WTC11 (cell line): ENCODE results near the gene LIMD2. TPM values are rescaled to one million over a fixed set of nuclear protein-coding genes. Genes with fewer than 3 reads are reported as not detected.
A peak's percentile ranks its signal among the peaks of the same experiment; 100 is the strongest.

Experiments used
- ATAC-seq: fragments of 200-7000 bp; cut with Tn5 transposase; 2 replicates; pipeline ENCODE4 v1.10.0; 2021; ENCODE audit warnings: mild to moderate bottlenecking, moderate library complexity
- CTCF ChIA-PET: fragments of 300-600 bp; sonication (Branson Sonifier 250); formaldehyde crosslinking; loops from one replicate; lab custom pipeline; 2021; ENCODE audit warnings: antibody characterized with exemption; lab: Charles Lee
- POLR2A ChIA-PET: fragments of 350-600 bp; sonication (Branson Sonifier 250); formaldehyde crosslinking; loops from one replicate; lab custom pipeline; 2021; ENCODE audit warnings: antibody characterized with exemption; lab: Charles Lee
- DNase-seq: peaks from one replicate; pipeline ENCODE4 v3.0.0; 2021; ENCODE audit warnings: low spot score
- H3K27ac Mint-ChIP-seq: 2 replicates; pipeline ENCODE4 v1.8.0; 2021; ENCODE audit warnings: mixed read lengths
- H3K27me3 Mint-ChIP-seq: 2 replicates; pipeline ENCODE4 v1.8.0; 2021; ENCODE audit warnings: low read depth, mild to moderate bottlenecking, moderate library complexity, mixed read lengths
- H3K36me3 Mint-ChIP-seq: 2 replicates; pipeline ENCODE4 v1.8.0; 2021; ENCODE audit warnings: mixed read lengths
- H3K4me1 Mint-ChIP-seq: 2 replicates; pipeline ENCODE4 v1.8.0; 2022; ENCODE audit warnings: mixed read lengths
- H3K4me3 Mint-ChIP-seq: 2 replicates; pipeline ENCODE4 v1.8.0; 2021; ENCODE audit warnings: mild to moderate bottlenecking, moderate library complexity, mixed read lengths
- H3K9me3 Mint-ChIP-seq: 2 replicates; pipeline ENCODE4 v1.8.0; 2021; ENCODE audit warnings: mixed read lengths
- ATF1 ChIP-seq: sonication (generic); formaldehyde crosslinking; IDR thresholded peaks from 2 replicates; pipeline ENCODE4 v1.8.1; 2023; ENCODE audit warnings: mild to moderate bottlenecking, moderate library complexity, missing genetic modification reagents
- FOXJ3 ChIP-seq: sonication (generic); formaldehyde crosslinking; IDR thresholded peaks from 2 replicates; pipeline ENCODE4 v1.9.0; 2021; ENCODE audit warnings: missing genetic modification reagents, mild to moderate bottlenecking, borderline replicate concordance
- FOXP1 ChIP-seq: sonication (generic); formaldehyde crosslinking; IDR thresholded peaks from 2 replicates; pipeline ENCODE4 v1.8.0; 2022; ENCODE audit warnings: missing genetic modification reagents, mild to moderate bottlenecking, moderate library complexity, borderline replicate concordance
- HMGA2 ChIP-seq: fragments of 250-450 bp; sonication (Bioruptor Pico); IDR thresholded peaks from 2 replicates; pipeline ENCODE4 v1.4.0; 2021; ENCODE audit warnings: mild to moderate bottlenecking, moderate library complexity
- NFE2L1 ChIP-seq: sonication (generic); formaldehyde crosslinking; IDR thresholded peaks from 2 replicates; pipeline ENCODE4 v1.8.1; 2023; ENCODE audit warnings: missing genetic modification reagents
- NFYB ChIP-seq: sonication (generic); formaldehyde crosslinking; conservative IDR thresholded peaks from 2 replicates; pipeline ENCODE4 v1.8.0; 2022; ENCODE audit warnings: low read depth, missing genetic modification reagents
- RORB ChIP-seq: fragments of 250-450 bp; sonication (Bioruptor Pico); IDR thresholded peaks from 2 replicates; pipeline ENCODE4 v1.9.0; 2021; ENCODE audit warnings: mild to moderate bottlenecking
- SMAD4 ChIP-seq: sonication (generic); formaldehyde crosslinking; IDR thresholded peaks from 2 replicates; pipeline ENCODE4 v1.8.0; 2022; ENCODE audit warnings: mild to moderate bottlenecking, missing genetic modification reagents
- ZNF219 ChIP-seq: sonication (generic); formaldehyde crosslinking; IDR thresholded peaks from 2 replicates; pipeline ENCODE4 v1.8.0; 2023; ENCODE audit warnings: missing genetic modification reagents, mild to moderate bottlenecking, borderline replicate concordance
- ZNF416 ChIP-seq: fragments of 250-450 bp; sonication (Bioruptor Pico); IDR thresholded peaks from 2 replicates; pipeline ENCODE4 v1.9.0; 2021; ENCODE audit warnings: mild to moderate bottlenecking, inconsistent platforms
- total RNA-seq: library from RNA; stranded (reverse); gene quantifications from 3 replicates; pipeline ENCODE4 v1.2.3, GENCODE V29; 2021
- TF ChIP-seq, protein P1 (sequence below): sonication (generic); formaldehyde crosslinking; IDR thresholded peaks from 2 replicates; pipeline ENCODE4 v1.8.0; 2023; ENCODE audit warnings: mild to moderate bottlenecking, missing genetic modification reagents
- TF ChIP-seq, protein P2 (sequence below): fragments of 250-450 bp; sonication (Bioruptor Pico); IDR thresholded peaks from 2 replicates; pipeline ENCODE4 v1.9.0; 2021; ENCODE audit warnings: mild to moderate bottlenecking, borderline replicate concordance
- TF ChIP-seq, protein P3 (sequence below): sonication (generic); formaldehyde crosslinking; IDR thresholded peaks from 2 replicates; pipeline ENCODE4 v1.8.1; 2022; ENCODE audit warnings: mild to moderate bottlenecking, moderate library complexity, missing genetic modification reagents
- TF ChIP-seq, protein P4 (sequence below): sonication (generic); formaldehyde crosslinking; IDR thresholded peaks from 2 replicates; pipeline ENCODE4 v1.8.0; 2022; ENCODE audit warnings: mild to moderate bottlenecking, missing genetic modification reagents
- TF ChIP-seq, protein P5 (sequence below): sonication (generic); formaldehyde crosslinking; IDR thresholded peaks from 2 replicates; pipeline ENCODE4 v1.8.1; 2023; ENCODE audit warnings: mild to moderate bottlenecking, missing genetic modification reagents

Gene LIMD2
- total RNA-seq, 1 experiment from 2014 or later, result 91.8 TPM

DNA sequence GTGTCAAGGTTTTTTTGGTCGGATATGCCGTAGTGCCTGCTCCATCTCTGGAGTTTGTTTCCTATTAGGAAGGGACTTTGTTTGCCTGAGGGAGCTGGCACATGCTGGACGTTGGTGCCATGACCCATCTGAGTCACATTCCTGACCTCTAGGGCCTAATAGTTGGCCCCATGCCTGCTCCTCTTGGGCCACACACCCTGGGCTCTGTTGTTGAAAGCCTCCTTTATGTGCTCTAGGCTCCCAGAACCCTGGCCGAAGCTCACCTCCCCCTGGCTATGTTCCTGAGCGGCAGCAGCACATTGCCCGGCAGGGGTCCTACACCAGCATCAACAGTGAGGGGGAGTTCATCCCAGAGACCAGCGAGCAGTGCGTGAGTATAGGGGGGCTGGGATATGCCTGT lies 18.4 kb downstream of the LIMD2 start (continued):
- TF ChIP-seq, protein P1, sequence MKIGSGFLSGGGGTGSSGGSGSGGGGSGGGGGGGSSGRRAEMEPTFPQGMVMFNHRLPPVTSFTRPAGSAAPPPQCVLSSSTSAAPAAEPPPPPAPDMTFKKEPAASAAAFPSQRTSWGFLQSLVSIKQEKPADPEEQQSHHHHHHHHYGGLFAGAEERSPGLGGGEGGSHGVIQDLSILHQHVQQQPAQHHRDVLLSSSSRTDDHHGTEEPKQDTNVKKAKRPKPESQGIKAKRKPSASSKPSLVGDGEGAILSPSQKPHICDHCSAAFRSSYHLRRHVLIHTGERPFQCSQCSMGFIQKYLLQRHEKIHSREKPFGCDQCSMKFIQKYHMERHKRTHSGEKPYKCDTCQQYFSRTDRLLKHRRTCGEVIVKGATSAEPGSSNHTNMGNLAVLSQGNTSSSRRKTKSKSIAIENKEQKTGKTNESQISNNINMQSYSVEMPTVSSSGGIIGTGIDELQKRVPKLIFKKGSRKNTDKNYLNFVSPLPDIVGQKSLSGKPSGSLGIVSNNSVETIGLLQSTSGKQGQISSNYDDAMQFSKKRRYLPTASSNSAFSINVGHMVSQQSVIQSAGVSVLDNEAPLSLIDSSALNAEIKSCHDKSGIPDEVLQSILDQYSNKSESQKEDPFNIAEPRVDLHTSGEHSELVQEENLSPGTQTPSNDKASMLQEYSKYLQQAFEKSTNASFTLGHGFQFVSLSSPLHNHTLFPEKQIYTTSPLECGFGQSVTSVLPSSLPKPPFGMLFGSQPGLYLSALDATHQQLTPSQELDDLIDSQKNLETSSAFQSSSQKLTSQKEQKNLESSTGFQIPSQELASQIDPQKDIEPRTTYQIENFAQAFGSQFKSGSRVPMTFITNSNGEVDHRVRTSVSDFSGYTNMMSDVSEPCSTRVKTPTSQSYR (CRISPR knock-in tag), result no peak
- no peak for TF ChIP-seq HMGA2 (CRISPR knock-in tag)

DNA sequence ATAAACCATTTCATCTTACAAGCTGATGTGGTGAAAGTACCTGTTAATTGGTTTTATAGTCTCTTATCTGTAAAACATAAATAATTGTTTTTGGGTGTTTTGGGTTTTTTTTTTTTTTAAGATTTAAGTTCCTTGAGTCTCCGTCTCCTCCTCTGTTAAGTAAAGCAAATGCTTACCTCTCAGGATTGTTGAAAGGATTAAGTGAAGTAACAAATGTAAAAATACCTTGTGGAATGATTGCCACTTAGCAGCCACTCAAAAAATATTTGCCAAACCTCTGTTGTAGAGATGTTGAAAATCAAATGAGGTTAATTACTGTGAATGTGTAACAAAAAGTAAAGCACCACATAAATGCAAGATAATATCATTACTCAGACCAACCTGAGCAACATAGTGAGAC lies 19.2 kb downstream of the LIMD2 start:
- Mint-ChIP-seq H3K9me3 (no peaks in the 10 kb centered on the region), H3K27ac (no peak overlapping the region), H3K4me1 (peaks cover 19% of the 10 kb centered on the region), H3K27me3 (no peaks in the 10 kb centered on the region), H3K36me3 (peaks cover 11% of the 10 kb centered on the region), H3K4me3 (no peak overlapping the region)
- DNase-seq, result no peak
- CTCF ChIA-PET, result interaction anchor here (1.2 to 3.5 kb wide), 4 partner anchors 13 to 69 kb away, joined by 4 to 22 read pairs (median 11); no protein-coding TSS in a partner anchor
- POLR2A ChIA-PET, result no interaction called here
- no peak for ATAC-seq
- no peak for TF ChIP-seq SMAD4 (CRISPR knock-in tag)
- TF ChIP-seq, protein P2, sequence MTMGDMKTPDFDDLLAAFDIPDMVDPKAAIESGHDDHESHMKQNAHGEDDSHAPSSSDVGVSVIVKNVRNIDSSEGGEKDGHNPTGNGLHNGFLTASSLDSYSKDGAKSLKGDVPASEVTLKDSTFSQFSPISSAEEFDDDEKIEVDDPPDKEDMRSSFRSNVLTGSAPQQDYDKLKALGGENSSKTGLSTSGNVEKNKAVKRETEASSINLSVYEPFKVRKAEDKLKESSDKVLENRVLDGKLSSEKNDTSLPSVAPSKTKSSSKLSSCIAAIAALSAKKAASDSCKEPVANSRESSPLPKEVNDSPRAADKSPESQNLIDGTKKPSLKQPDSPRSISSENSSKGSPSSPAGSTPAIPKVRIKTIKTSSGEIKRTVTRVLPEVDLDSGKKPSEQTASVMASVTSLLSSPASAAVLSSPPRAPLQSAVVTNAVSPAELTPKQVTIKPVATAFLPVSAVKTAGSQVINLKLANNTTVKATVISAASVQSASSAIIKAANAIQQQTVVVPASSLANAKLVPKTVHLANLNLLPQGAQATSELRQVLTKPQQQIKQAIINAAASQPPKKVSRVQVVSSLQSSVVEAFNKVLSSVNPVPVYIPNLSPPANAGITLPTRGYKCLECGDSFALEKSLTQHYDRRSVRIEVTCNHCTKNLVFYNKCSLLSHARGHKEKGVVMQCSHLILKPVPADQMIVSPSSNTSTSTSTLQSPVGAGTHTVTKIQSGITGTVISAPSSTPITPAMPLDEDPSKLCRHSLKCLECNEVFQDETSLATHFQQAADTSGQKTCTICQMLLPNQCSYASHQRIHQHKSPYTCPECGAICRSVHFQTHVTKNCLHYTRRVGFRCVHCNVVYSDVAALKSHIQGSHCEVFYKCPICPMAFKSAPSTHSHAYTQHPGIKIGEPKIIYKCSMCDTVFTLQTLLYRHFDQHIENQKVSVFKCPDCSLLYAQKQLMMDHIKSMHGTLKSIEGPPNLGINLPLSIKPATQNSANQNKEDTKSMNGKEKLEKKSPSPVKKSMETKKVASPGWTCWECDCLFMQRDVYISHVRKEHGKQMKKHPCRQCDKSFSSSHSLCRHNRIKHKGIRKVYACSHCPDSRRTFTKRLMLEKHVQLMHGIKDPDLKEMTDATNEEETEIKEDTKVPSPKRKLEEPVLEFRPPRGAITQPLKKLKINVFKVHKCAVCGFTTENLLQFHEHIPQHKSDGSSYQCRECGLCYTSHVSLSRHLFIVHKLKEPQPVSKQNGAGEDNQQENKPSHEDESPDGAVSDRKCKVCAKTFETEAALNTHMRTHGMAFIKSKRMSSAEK (CRISPR knock-in tag), result no peak

DNA sequence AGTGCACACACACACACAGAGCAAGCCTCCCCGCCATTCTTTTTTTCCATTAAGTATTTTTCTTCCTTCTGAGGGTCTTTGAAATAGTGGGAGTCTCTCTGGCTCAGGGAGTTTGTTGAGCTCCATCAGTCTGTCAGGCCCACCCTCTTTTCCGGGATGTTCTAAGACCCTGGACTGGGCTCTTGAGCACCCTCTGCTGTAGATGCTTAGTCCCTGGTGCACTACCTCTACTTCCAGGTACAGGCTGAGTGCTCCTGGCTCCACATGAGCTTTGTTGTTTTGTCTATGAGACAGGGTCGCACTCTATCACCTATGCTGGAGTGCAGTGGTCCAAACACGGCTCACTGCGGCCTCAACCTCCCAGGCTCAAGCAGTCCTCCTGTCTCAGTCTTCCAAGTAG lies 20.7 kb downstream of the LIMD2 start:
- ChIA-PET CTCF (interaction anchor here (0.6 to 3.5 kb wide), 32 partner anchors 9 to 499 kb away, joined by 3 to 31 read pairs (median 6); partner anchors contain the start of genes DCAF7 and MAP3K3), POLR2A (interaction anchor here (0.5 to 1.1 kb wide), 5 partner anchors 21 to 253 kb away, joined by 3 to 7 read pairs (median 3); partner anchors contain the start of genes LIMD2 and MAP3K3)
- H3K27ac Mint-ChIP-seq, result no peak overlapping the region
- peak; percentile 83 for ATAC-seq
- H3K27me3 Mint-ChIP-seq, result no peaks in the 10 kb centered on the region
- TF ChIP-seq ZNF416 (CRISPR knock-in tag) (no peak), NFYB (CRISPR knock-in tag) (no peak), ATF1 (CRISPR knock-in tag) (no peak), NFE2L1 (CRISPR knock-in tag) (no peak), RORB (no peak), FOXJ3 (CRISPR knock-in tag) (no peak), ZNF219 (no peak), FOXP1 (CRISPR knock-in tag) (no peak)
- TF ChIP-seq, protein P3, sequence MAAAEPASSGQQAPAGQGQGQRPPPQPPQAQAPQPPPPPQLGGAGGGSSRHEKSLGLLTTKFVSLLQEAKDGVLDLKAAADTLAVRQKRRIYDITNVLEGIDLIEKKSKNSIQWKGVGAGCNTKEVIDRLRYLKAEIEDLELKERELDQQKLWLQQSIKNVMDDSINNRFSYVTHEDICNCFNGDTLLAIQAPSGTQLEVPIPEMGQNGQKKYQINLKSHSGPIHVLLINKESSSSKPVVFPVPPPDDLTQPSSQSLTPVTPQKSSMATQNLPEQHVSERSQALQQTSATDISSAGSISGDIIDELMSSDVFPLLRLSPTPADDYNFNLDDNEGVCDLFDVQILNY (CRISPR knock-in tag), result no peak
- TF ChIP-seq, protein P4, sequence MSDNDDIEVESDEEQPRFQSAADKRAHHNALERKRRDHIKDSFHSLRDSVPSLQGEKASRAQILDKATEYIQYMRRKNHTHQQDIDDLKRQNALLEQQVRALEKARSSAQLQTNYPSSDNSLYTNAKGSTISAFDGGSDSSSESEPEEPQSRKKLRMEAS, result no peak
- TF ChIP-seq, protein P5, sequence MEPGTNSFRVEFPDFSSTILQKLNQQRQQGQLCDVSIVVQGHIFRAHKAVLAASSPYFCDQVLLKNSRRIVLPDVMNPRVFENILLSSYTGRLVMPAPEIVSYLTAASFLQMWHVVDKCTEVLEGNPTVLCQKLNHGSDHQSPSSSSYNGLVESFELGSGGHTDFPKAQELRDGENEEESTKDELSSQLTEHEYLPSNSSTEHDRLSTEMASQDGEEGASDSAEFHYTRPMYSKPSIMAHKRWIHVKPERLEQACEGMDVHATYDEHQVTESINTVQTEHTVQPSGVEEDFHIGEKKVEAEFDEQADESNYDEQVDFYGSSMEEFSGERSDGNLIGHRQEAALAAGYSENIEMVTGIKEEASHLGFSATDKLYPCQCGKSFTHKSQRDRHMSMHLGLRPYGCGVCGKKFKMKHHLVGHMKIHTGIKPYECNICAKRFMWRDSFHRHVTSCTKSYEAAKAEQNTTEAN, result no peak
- H3K9me3 Mint-ChIP-seq, result no peaks in the 10 kb centered on the region
- H3K36me3 Mint-ChIP-seq, result peaks cover 11% of the 10 kb centered on the region
- H3K4me1 Mint-ChIP-seq, result peaks cover 33% of the 10 kb centered on the region
- H3K4me3 Mint-ChIP-seq, result no peak overlapping the region
- DNase-seq, result no peak
